ENCODE measurements around the gene INPP5D. TPM values are rescaled to one million over a fixed set of nuclear protein-coding genes. Genes with fewer than 3 reads are reported as not detected.

INPP5D gene
- total RNA-seq, 1 donor from 2014 or later = 26.6 TPM

GRCh38 chr2:233250985-233251305 lies 190.8 kb downstream of the INPP5D start:
- H3K4me3 ChIP-seq (ENCODE audit: low read depth, low read length) = no peak overlapping the region
- H3K36me3 ChIP-seq (ENCODE audit: control insufficient read depth, insufficient read depth, low read length) = no peaks in the 10 kb centered on the region
- TF ChIP-seq CTCF (IDR thresholded peaks at IDR 0.05; ENCODE audit: insufficient read depth, low read length, severe bottlenecking) = no peak
- FAIRE-seq = no peak
- DNase-seq (ENCODE audit: low read depth) = no peak
- H3K27me3 ChIP-seq (ENCODE audit: control insufficient read depth, insufficient read depth, low read length) = no peaks in the 10 kb centered on the region

GRCh38 chr2:233251306-233252116 lies 191.4 kb downstream of the INPP5D start, which contains the start of gene ATG16L1:
ATG16L1 (plus strand) TSS chr2:233251673; CDS start chr2:233251828, 155 bp downstream.
- DNase-seq (ENCODE audit: low read depth) = peak; percentile 87
- TF ChIP-seq CTCF (IDR thresholded peaks at IDR 0.05; ENCODE audit: insufficient read depth, low read length, severe bottlenecking) = peak; percentile 99
- Histone ChIP-seq H3K36me3 (ENCODE audit: control insufficient read depth, insufficient read depth, low read length) (no peaks in the 10 kb centered on the region), H3K27me3 (ENCODE audit: control insufficient read depth, insufficient read depth, low read length) (no peaks in the 10 kb centered on the region), H3K4me3 (ENCODE audit: low read depth, low read length) (peak within 1 kb of the TSS; percentile 90)
- no peak for FAIRE-seq

- Histone ChIP-seq H3K36me3 (ENCODE audit: control insufficient read depth, insufficient read depth, low read length) (peaks cover 1% of the 10 kb centered on the region), H3K27me3 (ENCODE audit: control insufficient read depth, insufficient read depth, low read length) (no peaks in the 10 kb centered on the region), H3K4me3 (ENCODE audit: low read depth, low read length) (peak overlapping the region; percentile 90)
- no peak for TF ChIP-seq CTCF (IDR thresholded peaks at IDR 0.05; ENCODE audit: insufficient read depth, low read length, severe bottlenecking)
- peak; percentile 12 for DNase-seq (ENCODE audit: low read depth)
- FAIRE-seq = no peak
Observed at GRCh38 chr2:233252227-233252626, 192.1 kb downstream of the INPP5D start.

- no peak for DNase-seq (ENCODE audit: low read depth)
- Histone ChIP-seq H3K36me3 (ENCODE audit: control insufficient read depth, insufficient read depth, low read length) (peaks cover 4% of the 10 kb centered on the region), H3K27me3 (ENCODE audit: control insufficient read depth, insufficient read depth, low read length) (no peaks in the 10 kb centered on the region), H3K4me3 (ENCODE audit: low read depth, low read length) (no peak overlapping the region)
- no peak for TF ChIP-seq CTCF (IDR thresholded peaks at IDR 0.05; ENCODE audit: insufficient read depth, low read length, severe bottlenecking)
- no peak for FAIRE-seq
Observed at GRCh38 chr2:233255151-233255550, 195.0 kb downstream of the INPP5D start.

- Histone ChIP-seq H3K4me3 (ENCODE audit: low read depth, low read length) (no peak overlapping the region), H3K27me3 (ENCODE audit: control insufficient read depth, insufficient read depth, low read length) (no peaks in the 10 kb centered on the region), H3K36me3 (ENCODE audit: control insufficient read depth, insufficient read depth, low read length) (peaks cover 5% of the 10 kb centered on the region)
- TF ChIP-seq CTCF (IDR thresholded peaks at IDR 0.05; ENCODE audit: insufficient read depth, low read length, severe bottlenecking) = no peak
- FAIRE-seq = no peak
- DNase-seq (ENCODE audit: low read depth) = no peak
Observed at GRCh38 chr2:233256048-233256447, 195.9 kb downstream of the INPP5D start.

Other genes starting within 250 kb of the INPP5D start
- gene SNORC, start 190.1 kb upstream of the INPP5D start, total RNA-seq = 0.53 and 1.0 TPM in 2 replicates
- 0.53 and 6.1 TPM in 2 replicates for gene NGEF, start 47.1 kb upstream of the INPP5D start, total RNA-seq
- not detected in 2 replicates for gene NEU2, start 27.7 kb upstream of the INPP5D start, total RNA-seq
- 33.2 and 36.6 TPM in 2 replicates for gene ATG16L1, start 191.3 kb downstream of the INPP5D start, total RNA-seq
- gene SAG, start 247.5 kb downstream of the INPP5D start, total RNA-seq = not detected in 2 replicates

Data from bronchial epithelial cell (primary cell).